ENCODE data around the gene NAALADL2. TPM values are rescaled to one million over a fixed set of nuclear protein-coding genes. Genes with fewer than 3 reads are reported as not detected.

Gene NAALADL2
- total and polyA plus RNA-seq, 2 donors (not counting 1 experiment from before 2014, with no cell fraction given), result not detected

GRCh38 chr3:175640958-175641357 is 781.8 kb downstream of the NAALADL2 start:
- ATAC-seq (ENCODE audit: low read depth) (no peak), DNase-seq (no peak)
- Mint-ChIP-seq H3K4me3 (no peak overlapping the region), H3K9me3 (ENCODE audit: insufficient read depth) (peaks cover 2% of the 10 kb centered on the region), H3K4me1 (no peaks in the 10 kb centered on the region), H3K27me3 (no peaks in the 10 kb centered on the region), H3K27ac (no peak overlapping the region)
- H3K36me3 ChIP-seq (replicated peaks in 1 of 2; ENCODE audit: control extremely low read depth in 1 of 2, control insufficient read depth in 1 of 2, extremely low read depth in 1 of 2, insufficient read depth in 2 of 2, low read length in 1 of 2), result no peaks in the 10 kb centered on the region
- no peak overlapping the region for H3K27ac ChIP-seq (ENCODE audit: low read length in 2 of 2)
- no peaks in the 10 kb centered on the region for H3K4me1 ChIP-seq (ENCODE audit: control insufficient read depth in 2 of 2, insufficient read depth in 2 of 2, low read length in 2 of 2)
- TF ChIP-seq CTCF (IDR thresholded peaks at IDR 0.05) (no peak), EZH2 (IDR thresholded peaks at IDR 0.05; ENCODE audit: borderline replicate concordance, insufficient read depth, low read depth, low read length, poor library complexity, severe bottlenecking) (no peak)
- H3K9me3 ChIP-seq (ENCODE audit: control extremely low read depth in 1 of 3, control insufficient read depth in 2 of 3, insufficient read depth in 1 of 3, low read length in 2 of 3), result peaks cover 0 to 3% (median 0%) of the 10 kb centered on the region in 3 donors
- no peak overlapping the region for H3K4me3 ChIP-seq (ENCODE audit: control extremely low read depth in 1 of 5, extremely low read depth in 1 of 5, insufficient read depth in 1 of 5, low read depth in 2 of 5, low read length in 4 of 5)
- H4K20me1 ChIP-seq (ENCODE audit: control insufficient read depth, insufficient read depth, low read length, poor library complexity, severe bottlenecking), result no peaks in the 10 kb centered on the region
- H2AFZ ChIP-seq (ENCODE audit: insufficient read depth, low read depth, low read length, poor library complexity, severe bottlenecking), result no peak overlapping the region
- no peaks in the 10 kb centered on the region for H3K27me3 ChIP-seq (replicated peaks in 1 of 4; ENCODE audit: control extremely low read depth in 1 of 4, control insufficient read depth in 3 of 4, insufficient read depth in 4 of 4, low read length in 3 of 4)
- ChIA-PET POLR2A (no interaction called here), CTCF (no interaction called here)
- H3K4me2 ChIP-seq (replicated peaks; ENCODE audit: low read depth, low read length, poor library complexity, severe bottlenecking), result no peak overlapping the region
- 33% methylated on average over 1 of the region's 1 CpG for WGBS (ENCODE audit: insufficient coverage)
- no peaks in the 10 kb centered on the region for H3K79me2 ChIP-seq (ENCODE audit: control insufficient read depth, insufficient read depth, low read length)
- H3K9ac ChIP-seq (ENCODE audit: low read length), result no peak overlapping the region
- intact Hi-C loops (cut with micrococcal nuclease), result no loop called here

- ChIA-PET CTCF (no interaction called here), POLR2A (no interaction called here)
- Histone ChIP-seq H3K9ac (ENCODE audit: low read length) (no peak overlapping the region), H3K4me2 (replicated peaks; ENCODE audit: low read depth, low read length, poor library complexity, severe bottlenecking) (no peak overlapping the region), H3K36me3 (replicated peaks in 1 of 2; ENCODE audit: control extremely low read depth in 1 of 2, control insufficient read depth in 1 of 2, extremely low read depth in 1 of 2, insufficient read depth in 2 of 2, low read length in 1 of 2) (no peaks in the 10 kb centered on the region), H3K4me3 (ENCODE audit: control extremely low read depth in 1 of 5, extremely low read depth in 1 of 5, insufficient read depth in 1 of 5, low read depth in 2 of 5, low read length in 4 of 5) (no peak overlapping the region), H4K20me1 (ENCODE audit: control insufficient read depth, insufficient read depth, low read length, poor library complexity, severe bottlenecking) (no peaks in the 10 kb centered on the region), H3K79me2 (ENCODE audit: control insufficient read depth, insufficient read depth, low read length) (no peaks in the 10 kb centered on the region), H2AFZ (ENCODE audit: insufficient read depth, low read depth, low read length, poor library complexity, severe bottlenecking) (no peak overlapping the region), H3K27me3 (replicated peaks in 1 of 4; ENCODE audit: control extremely low read depth in 1 of 4, control insufficient read depth in 3 of 4, insufficient read depth in 4 of 4, low read length in 3 of 4) (no peaks in the 10 kb centered on the region), H3K4me1 (ENCODE audit: control insufficient read depth in 2 of 2, insufficient read depth in 2 of 2, low read length in 2 of 2) (no peaks in the 10 kb centered on the region), H3K27ac (ENCODE audit: low read length in 2 of 2) (no peak overlapping the region), H3K9me3 (ENCODE audit: control extremely low read depth in 1 of 3, control insufficient read depth in 2 of 3, insufficient read depth in 1 of 3, low read length in 2 of 3) (no peaks in the 10 kb centered on the region)
- H3K4me1 Mint-ChIP-seq, result no peaks in the 10 kb centered on the region
- no peak overlapping the region for H3K27ac Mint-ChIP-seq
- H3K27me3 Mint-ChIP-seq, result no peaks in the 10 kb centered on the region
- intact Hi-C loops (cut with micrococcal nuclease), result no loop called here
- H3K9me3 Mint-ChIP-seq (ENCODE audit: insufficient read depth), result no peaks in the 10 kb centered on the region
- ATAC-seq (ENCODE audit: low read depth) (no peak), DNase-seq (no peak)
- WGBS (ENCODE audit: insufficient coverage), result 67% methylated on average over 1 of the region's 3 CpGs
- TF ChIP-seq CTCF (IDR thresholded peaks at IDR 0.05), result no peak
- no peak for TF ChIP-seq EZH2 (IDR thresholded peaks at IDR 0.05; ENCODE audit: borderline replicate concordance, insufficient read depth, low read depth, low read length, poor library complexity, severe bottlenecking)
- no peak overlapping the region for H3K4me3 Mint-ChIP-seq
Observed at GRCh38 chr3:175646865-175647264, 787.7 kb downstream of the NAALADL2 start.

Measured in B cell (primary cell).